ENCODE measurements around the gene ITPR2.
A peak's percentile ranks its signal among the peaks of the same experiment; 100 is the strongest.
"Not testable (repeated sequence)": the region's sequence is repeated elsewhere in the genome, so short reads cannot be mapped to it uniquely, and the experiment has no call there.

The ITPR2 gene

DNA sequence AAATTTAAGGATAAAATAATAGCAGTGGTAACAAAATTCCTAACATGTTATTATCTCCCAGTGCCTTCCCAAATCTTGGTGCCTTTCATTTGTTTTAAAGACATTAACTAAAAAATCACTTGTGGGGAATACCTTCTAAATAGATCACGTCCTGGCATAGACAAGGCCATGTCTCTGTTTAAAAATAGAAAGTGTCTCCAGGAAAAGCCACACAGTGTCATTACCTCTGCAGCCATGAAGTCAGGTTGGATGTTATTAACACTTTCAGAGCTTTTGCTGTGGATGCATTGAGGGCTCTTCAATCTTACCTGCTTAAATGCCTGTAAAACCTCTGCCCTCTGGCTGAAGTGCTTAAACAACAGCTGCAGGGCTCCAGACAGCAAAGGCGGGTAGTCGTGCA lies 211.1 kb downstream of the ITPR2 start:
- no peak for FAIRE-seq
- no peak for TF ChIP-seq TAF1 (IDR thresholded peaks at IDR 0.05; ENCODE audit: low read depth, low read length)
- no peak for TF ChIP-seq SPI1 (IDR thresholded peaks at IDR 0.05; ENCODE audit: low read depth, low read length)
- TF ChIP-seq POLR2A (IDR thresholded peaks at IDR 0.05; ENCODE audit: low read depth, low read length): no peak
- no peak for TF ChIP-seq PAX5 (IDR thresholded peaks at IDR 0.05; ENCODE audit: insufficient read depth, low read length, severe bottlenecking)
- no peak for TF ChIP-seq POU2F2 (IDR thresholded peaks at IDR 0.05; ENCODE audit: low read depth, low read length)
- no peak for TF ChIP-seq POLR2AphosphoS5 (IDR thresholded peaks at IDR 0.05; ENCODE audit: low read depth, low read length)
- no peak for DNase-seq (ENCODE audit: insufficient read length, low spot score)

DNA sequence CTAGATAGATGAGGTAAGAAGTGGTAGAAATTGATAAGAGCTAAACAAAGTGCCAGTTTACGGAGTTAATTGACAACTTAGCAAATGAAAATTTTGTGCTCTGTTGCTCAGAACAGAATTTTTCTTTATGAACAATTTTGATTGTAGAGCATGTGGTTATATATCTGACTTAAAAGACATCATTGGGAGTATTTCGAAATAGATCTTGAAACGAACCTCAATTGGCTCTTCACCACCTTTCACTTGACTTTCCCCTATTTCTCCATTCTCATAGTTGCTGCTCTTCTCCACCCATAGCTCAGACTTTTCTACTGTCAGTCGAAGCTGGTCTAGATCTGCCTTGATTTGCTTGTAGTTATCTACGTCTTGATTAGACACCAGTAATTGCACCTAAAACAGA lies 212.1 kb downstream of the ITPR2 start:
- FAIRE-seq (no peak), DNase-seq (ENCODE audit: insufficient read length, low spot score) (no peak)
- TF ChIP-seq POLR2A (IDR thresholded peaks at IDR 0.05; ENCODE audit: low read depth, low read length) (no peak), POU2F2 (IDR thresholded peaks at IDR 0.05; ENCODE audit: low read depth, low read length) (no peak), POLR2AphosphoS5 (IDR thresholded peaks at IDR 0.05; ENCODE audit: low read depth, low read length) (no peak), SPI1 (IDR thresholded peaks at IDR 0.05; ENCODE audit: low read depth, low read length) (no peak), TAF1 (IDR thresholded peaks at IDR 0.05; ENCODE audit: low read depth, low read length) (no peak), PAX5 (IDR thresholded peaks at IDR 0.05; ENCODE audit: insufficient read depth, low read length, severe bottlenecking) (no peak)

DNA sequence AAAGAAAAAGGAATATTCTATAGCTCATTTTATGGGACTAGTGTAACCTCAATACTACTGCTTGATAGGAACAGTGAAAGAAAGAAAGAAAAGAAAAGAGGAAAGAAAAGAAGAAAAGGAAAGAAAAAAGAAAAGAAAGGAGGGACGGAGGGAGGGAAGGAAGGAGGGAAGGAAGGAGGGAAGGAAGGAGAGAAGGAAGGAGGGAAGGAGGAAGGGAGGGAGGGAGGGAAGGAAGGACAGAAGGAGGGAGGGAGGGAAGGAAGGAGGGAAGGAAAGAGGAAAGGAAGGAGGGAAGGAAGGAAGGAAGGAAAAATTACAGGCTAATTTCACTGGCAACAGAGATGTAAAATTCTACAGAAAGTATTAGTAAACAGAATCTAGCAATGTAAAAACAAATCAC lies 215.5 kb downstream of the ITPR2 start:
- TF ChIP-seq POU2F2 (IDR thresholded peaks at IDR 0.05; ENCODE audit: low read depth, low read length) (no peak), SPI1 (IDR thresholded peaks at IDR 0.05; ENCODE audit: low read depth, low read length) (no peak), PAX5 (IDR thresholded peaks at IDR 0.05; ENCODE audit: insufficient read depth, low read length, severe bottlenecking) (no peak), TAF1 (IDR thresholded peaks at IDR 0.05; ENCODE audit: low read depth, low read length) (no peak), POLR2A (IDR thresholded peaks at IDR 0.05; ENCODE audit: low read depth, low read length) (no peak)
- DNase-seq (ENCODE audit: insufficient read length, low spot score) (no peak), FAIRE-seq (no peak)

DNA sequence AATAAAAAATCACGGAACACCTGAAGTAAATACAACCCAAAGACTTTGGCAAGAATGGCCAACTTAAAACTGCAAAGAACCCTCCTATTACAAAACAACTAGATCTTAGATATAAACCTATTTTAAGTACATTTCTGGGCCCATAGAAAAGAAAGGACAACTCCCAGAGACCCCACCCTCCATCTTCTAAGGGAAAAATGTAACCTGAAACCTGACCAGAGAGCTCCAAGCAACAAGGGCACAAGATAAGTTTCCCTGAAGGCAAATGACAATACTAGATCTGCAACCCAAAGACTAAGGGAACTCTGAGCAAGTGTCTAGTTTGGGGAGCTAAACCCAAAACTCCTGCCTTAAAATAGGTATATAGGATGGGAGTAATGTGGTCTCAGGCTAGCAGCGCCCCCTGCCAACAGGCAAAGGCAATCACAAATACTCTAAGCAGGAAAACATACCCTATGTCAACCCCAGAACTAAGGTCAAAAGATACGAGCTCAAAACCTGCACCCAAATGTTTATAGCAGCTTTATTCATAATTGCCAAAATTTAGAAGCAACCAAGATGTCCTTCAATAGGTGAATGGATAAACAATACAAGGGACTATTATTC lies 218.9 kb downstream of the ITPR2 start:
- FAIRE-seq (peak; percentile 71), DNase-seq (ENCODE audit: insufficient read length, low spot score) (no peak)
- TF ChIP-seq TAF1 (IDR thresholded peaks at IDR 0.05; ENCODE audit: low read depth, low read length) (no peak), POLR2A (IDR thresholded peaks at IDR 0.05; ENCODE audit: low read depth, low read length) (no peak), PAX5 (IDR thresholded peaks at IDR 0.05; ENCODE audit: insufficient read depth, low read length, severe bottlenecking) (no peak), SPI1 (IDR thresholded peaks at IDR 0.05; ENCODE audit: low read depth, low read length) (no peak), POU2F2 (IDR thresholded peaks at IDR 0.05; ENCODE audit: low read depth, low read length) (no peak), POLR2AphosphoS5 (IDR thresholded peaks at IDR 0.05; ENCODE audit: low read depth, low read length) (no peak)

DNA sequence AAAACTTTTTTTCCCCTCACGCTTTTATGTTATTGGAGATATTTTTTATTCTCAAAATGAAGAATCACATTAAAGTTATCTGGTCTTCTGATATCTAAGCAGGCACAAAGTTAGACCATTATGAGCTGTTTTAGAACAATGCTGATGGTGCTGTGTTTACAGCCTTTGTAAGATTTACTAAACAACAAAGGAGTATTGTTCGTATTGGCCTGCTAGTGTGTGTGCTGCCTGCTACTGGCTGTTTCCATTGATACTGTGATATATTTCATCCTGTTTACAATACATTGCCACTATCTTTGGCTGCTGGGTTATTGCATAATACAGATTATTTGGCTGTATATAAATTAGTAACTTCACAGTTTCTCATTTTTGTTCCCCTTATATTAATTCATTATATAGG lies 220.8 kb downstream of the ITPR2 start:
- TF ChIP-seq POLR2AphosphoS5 (IDR thresholded peaks at IDR 0.05; ENCODE audit: low read depth, low read length) (no peak), TAF1 (IDR thresholded peaks at IDR 0.05; ENCODE audit: low read depth, low read length) (no peak), SPI1 (IDR thresholded peaks at IDR 0.05; ENCODE audit: low read depth, low read length) (no peak), POLR2A (IDR thresholded peaks at IDR 0.05; ENCODE audit: low read depth, low read length) (no peak), POU2F2 (IDR thresholded peaks at IDR 0.05; ENCODE audit: low read depth, low read length) (no peak), PAX5 (IDR thresholded peaks at IDR 0.05; ENCODE audit: insufficient read depth, low read length, severe bottlenecking) (no peak)
- FAIRE-seq: no peak
- no peak for DNase-seq (ENCODE audit: insufficient read length, low spot score)

DNA sequence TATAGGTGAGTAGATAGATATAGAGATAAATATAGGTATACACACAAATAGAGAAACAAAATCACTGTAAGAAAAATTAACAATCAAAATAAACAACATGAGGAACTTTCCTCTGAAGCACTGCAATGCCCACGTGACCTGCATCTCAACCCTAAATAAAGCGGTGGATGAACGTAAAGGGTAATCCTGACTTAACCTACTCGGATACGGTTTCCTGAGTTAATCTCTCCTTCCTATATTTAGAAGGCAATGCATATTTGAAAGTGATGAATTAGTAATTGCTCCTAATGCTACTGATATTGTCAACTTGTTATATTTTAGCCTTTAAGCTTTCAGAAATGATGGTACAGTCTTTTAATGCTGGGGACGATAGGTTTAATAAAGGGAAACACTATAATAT lies 221.4 kb downstream of the ITPR2 start:
- no peak for DNase-seq (ENCODE audit: insufficient read length, low spot score)
- no peak for TF ChIP-seq SPI1 (IDR thresholded peaks at IDR 0.05; ENCODE audit: low read depth, low read length)
- no peak for TF ChIP-seq POLR2AphosphoS5 (IDR thresholded peaks at IDR 0.05; ENCODE audit: low read depth, low read length)
- no peak for TF ChIP-seq PAX5 (IDR thresholded peaks at IDR 0.05; ENCODE audit: insufficient read depth, low read length, severe bottlenecking)
- no peak for FAIRE-seq

DNA sequence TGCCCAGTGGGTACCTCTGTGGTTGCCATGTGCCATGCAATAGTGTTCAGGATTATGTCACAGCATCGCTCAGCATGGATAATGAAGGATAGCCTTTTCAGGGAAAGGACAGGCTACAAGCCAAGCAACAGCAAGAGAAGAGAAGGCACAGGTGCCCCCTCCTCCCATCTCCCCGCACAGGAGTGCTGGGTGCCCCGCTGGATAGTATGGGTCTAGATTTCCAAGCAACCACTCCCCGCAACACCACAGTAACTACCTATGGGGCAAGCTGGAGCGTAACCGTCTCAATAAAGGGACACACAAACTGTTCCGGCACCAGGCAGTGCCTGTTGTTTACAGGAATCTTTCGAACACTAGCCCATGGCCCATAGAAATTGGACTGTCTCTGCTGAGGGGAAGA lies 222.2 kb downstream of the ITPR2 start:
- DNase-seq (ENCODE audit: insufficient read length, low spot score): no peak
- FAIRE-seq: no peak
- TF ChIP-seq SPI1 (IDR thresholded peaks at IDR 0.05; ENCODE audit: low read depth, low read length) (no peak), POLR2AphosphoS5 (IDR thresholded peaks at IDR 0.05; ENCODE audit: low read depth, low read length) (no peak), POU2F2 (IDR thresholded peaks at IDR 0.05; ENCODE audit: low read depth, low read length) (no peak), TAF1 (IDR thresholded peaks at IDR 0.05; ENCODE audit: low read depth, low read length) (no peak), POLR2A (IDR thresholded peaks at IDR 0.05; ENCODE audit: low read depth, low read length) (no peak), PAX5 (IDR thresholded peaks at IDR 0.05; ENCODE audit: insufficient read depth, low read length, severe bottlenecking) (no peak)

DNA sequence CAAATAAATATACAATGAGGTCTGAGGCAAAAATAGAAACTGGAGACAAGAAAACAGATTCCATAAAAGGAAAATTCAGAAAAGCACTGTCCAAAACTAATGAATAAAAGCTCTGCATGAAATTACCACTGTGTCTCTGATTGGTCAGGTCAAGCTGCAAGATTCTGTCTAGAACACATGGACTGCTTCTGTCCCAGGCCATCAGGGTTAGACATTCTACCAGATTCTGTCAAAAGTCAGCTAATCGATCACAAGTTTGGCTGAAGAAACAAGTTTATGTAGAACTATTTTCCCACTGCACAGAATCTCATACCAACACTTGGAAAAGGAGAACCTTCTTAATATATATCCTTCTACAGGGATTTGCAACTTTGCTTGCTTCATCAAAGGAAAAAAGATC lies 223.0 kb downstream of the ITPR2 start:
- no peak for FAIRE-seq
- TF ChIP-seq POU2F2 (IDR thresholded peaks at IDR 0.05; ENCODE audit: low read depth, low read length): no peak
- no peak for DNase-seq (ENCODE audit: insufficient read length, low spot score)

DNA sequence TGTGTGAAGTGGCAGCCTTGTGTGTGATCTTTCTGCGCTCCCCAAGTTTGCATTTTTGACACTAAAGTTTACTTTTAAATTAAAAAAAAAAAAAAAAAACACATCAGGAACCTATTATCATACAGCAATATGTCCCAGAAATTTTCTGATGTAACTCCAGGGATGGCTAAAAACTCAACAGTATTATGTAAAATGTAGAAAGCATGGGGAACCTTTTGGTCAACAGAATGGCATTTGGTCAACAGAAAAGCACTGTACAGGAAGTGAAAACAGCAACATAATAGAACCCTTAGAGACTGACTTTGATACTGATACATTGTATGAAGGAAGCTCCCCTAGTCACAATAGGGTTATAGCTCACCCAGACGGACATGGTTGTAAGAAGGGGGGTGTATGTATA lies 224.3 kb downstream of the ITPR2 start:
- no peak for TF ChIP-seq POU2F2 (IDR thresholded peaks at IDR 0.05; ENCODE audit: low read depth, low read length)
- TF ChIP-seq TAF1 (IDR thresholded peaks at IDR 0.05; ENCODE audit: low read depth, low read length): no peak
- no peak for TF ChIP-seq POLR2AphosphoS5 (IDR thresholded peaks at IDR 0.05; ENCODE audit: low read depth, low read length)
- no peak for TF ChIP-seq POLR2A (IDR thresholded peaks at IDR 0.05; ENCODE audit: low read depth, low read length)
- TF ChIP-seq SPI1 (IDR thresholded peaks at IDR 0.05; ENCODE audit: low read depth, low read length): no peak
- TF ChIP-seq PAX5 (IDR thresholded peaks at IDR 0.05; ENCODE audit: insufficient read depth, low read length, severe bottlenecking): no peak
- DNase-seq (ENCODE audit: insufficient read length, low spot score) (no peak), FAIRE-seq (no peak)

DNA sequence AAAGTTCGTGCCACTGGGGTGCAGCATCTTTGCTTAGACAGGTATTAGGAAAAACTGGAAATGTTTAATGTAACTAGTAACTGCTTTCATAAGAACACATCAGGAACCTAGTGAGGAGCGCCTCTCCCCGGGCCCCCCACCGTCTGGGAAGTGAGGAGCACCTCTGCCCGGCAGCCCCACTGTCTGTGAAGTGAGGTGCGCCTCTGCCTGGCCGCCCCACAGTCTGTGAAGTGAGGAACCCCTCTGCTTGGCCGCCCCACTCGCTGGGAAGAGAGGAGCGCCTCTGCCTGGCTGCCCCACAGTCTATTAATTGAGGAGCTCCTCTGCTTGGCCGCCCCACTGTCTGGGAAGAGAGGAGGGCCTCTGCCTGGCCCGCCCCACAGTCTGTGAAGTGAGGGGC lies 224.7 kb downstream of the ITPR2 start:
- FAIRE-seq (no peak), DNase-seq (ENCODE audit: insufficient read length, low spot score) (no peak)
- no peak for TF ChIP-seq PAX5 (IDR thresholded peaks at IDR 0.05; ENCODE audit: insufficient read depth, low read length, severe bottlenecking)

DNA sequence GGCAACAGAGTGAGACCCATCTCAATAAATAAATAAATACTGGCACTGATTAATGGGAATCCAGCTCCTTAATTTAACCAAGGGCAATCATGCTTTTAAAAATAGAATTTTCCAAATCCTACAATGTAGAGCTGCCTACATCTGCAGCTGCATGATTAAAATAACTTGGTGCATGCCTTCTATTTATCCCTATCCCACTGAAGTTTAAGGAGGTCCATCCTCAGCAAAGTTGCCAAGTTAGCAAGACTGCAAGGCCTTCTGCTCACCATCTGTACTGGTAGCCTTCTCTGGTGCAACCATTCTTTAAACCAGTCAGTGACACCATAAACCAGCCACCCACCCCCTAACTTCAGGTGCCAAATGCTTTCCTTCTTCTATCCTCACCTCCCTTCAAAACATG lies 226.1 kb downstream of the ITPR2 start:
- TF ChIP-seq POLR2AphosphoS5 (IDR thresholded peaks at IDR 0.05; ENCODE audit: low read depth, low read length) (no peak), SPI1 (IDR thresholded peaks at IDR 0.05; ENCODE audit: low read depth, low read length) (no peak)
- no peak for FAIRE-seq
- DNase-seq (ENCODE audit: insufficient read length, low spot score): no peak

DNA sequence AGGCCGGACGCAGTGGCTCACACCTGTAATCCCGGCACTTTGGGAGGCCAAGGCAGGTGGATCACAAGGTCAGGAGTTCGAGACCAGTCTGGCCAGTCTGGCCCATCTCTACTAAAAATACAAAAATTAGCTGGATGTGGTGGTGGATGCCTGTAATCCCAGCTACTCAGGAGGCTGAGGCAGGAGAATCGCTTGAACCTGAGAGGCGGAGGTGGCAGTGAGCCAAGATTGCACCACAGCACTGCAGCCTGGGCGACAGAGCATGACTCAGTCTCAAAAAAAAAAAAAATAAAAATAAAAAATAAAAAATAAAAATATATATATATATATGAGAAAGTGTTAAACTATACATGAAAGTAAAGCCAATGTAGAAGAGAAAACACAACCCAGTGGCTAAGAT lies 228.2 kb downstream of the ITPR2 start:
- not testable (repeated sequence) for DNase-seq (ENCODE audit: insufficient read length, low spot score); FAIRE-seq

Measured in GM12891 (cell line).